SH-SY5Y (cell line): Measurements from ENCODE around the gene ETFA.

Source experiments
- GATA2 ChIP-seq: IDR thresholded peaks from 2 replicates; pipeline ENCODE4 v1.6.1; 2011; ENCODE audit warnings: mild to moderate bottlenecking, low read depth, low read length
- GATA3 ChIP-seq: IDR thresholded peaks from 2 replicates; pipeline ENCODE4 v1.6.1; 2011; ENCODE audit warnings: low read depth, mild to moderate bottlenecking, low read length, moderate library complexity

ETFA gene

DNA sequence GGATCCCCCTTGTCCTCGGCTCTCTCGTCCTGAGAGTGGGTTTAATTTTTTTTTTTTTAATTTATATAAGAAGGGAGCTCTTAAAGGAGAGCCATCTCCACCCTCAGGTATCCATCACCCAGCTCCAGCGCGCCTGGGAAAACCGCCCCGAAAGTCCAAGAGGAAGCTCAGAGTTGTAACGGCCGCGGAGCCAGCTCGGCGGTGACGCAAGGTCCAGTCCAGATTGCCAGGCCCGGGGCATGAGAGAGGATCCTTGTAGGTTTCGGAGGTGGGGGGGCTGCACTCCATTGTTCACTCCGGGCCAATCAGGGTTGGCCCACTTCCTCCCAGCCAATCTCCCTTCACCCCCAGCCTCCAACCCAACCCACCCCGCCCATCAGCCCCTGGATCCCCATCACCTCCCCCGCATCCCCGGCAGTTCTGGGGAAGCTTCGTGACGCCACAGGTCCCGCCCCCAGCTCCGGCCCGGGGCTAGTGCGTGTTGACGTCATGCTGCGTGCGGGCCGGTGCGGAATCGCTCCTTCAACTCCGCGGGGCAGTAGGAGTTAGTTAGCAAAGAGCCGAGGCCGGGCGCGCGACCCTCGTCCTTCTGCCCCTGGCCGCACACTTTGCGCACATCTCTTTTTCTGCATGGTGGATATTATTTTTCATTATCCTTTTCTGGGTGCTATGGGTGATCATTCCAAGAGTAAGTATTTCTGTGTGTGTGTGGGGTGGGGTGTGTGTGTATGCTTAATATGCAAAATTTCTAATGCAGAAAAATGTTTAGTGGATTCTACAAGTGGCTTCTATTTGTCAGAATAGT, 25.2 kb upstream of the ETFA start, which contains the start of gene ISL2:
Gene ISL2 (plus strand): TSS at position 520 of the 805 bp plus-strand sequence. CDS start 111 bp downstream, at position 631.
- TF ChIP-seq GATA3 = no peak
- TF ChIP-seq GATA2 = 0 out of 2 replicates have a peak, but pooled peaks have one; percentile 6

DNA sequence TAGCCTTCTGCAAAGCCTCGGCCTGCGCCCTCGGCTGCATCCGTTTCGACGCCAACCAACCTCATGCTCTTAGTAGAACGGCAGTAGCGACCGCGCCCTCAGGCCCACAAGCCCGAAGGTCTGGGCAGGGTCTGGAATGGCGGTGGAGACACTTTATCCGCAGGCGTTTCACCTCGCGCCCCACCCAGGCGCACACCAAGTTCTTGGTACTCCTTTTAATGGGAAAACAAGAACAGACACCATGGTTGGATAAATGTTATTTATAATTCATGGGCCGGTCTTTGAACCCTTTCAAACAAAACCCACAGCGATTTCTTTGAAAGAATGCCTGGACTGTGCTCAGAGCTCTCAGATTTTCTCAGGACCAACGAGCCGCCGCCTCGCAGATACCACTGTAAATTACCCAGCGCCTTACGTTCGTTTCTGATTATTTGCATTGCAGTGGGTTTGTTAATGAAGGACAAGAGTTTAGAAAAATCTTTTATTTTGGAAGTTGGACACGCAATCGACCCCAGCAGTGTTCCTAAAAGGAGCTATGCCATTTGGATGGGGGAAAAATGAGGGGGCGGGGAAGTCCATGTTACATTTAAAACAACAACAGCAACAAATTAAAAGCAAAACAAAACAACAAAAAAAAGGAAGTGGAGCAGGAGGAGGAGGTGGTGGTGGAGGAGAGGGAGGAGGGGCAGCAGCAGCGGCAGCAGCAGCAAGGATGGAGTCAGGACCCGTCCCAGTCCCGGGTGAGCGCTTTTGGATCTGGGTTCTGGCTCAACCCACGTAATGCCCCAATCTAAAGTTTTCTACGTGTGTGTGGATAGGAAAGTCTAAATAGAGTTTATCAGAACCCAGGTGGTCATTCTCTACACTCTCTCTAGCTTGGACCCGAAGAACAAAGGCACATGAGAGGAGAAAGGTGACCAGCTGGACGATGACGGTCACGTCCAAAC, 24.3 kb upstream of the ETFA start:
- TF ChIP-seq GATA3 = no peak
- TF ChIP-seq GATA2 = no peak

DNA sequence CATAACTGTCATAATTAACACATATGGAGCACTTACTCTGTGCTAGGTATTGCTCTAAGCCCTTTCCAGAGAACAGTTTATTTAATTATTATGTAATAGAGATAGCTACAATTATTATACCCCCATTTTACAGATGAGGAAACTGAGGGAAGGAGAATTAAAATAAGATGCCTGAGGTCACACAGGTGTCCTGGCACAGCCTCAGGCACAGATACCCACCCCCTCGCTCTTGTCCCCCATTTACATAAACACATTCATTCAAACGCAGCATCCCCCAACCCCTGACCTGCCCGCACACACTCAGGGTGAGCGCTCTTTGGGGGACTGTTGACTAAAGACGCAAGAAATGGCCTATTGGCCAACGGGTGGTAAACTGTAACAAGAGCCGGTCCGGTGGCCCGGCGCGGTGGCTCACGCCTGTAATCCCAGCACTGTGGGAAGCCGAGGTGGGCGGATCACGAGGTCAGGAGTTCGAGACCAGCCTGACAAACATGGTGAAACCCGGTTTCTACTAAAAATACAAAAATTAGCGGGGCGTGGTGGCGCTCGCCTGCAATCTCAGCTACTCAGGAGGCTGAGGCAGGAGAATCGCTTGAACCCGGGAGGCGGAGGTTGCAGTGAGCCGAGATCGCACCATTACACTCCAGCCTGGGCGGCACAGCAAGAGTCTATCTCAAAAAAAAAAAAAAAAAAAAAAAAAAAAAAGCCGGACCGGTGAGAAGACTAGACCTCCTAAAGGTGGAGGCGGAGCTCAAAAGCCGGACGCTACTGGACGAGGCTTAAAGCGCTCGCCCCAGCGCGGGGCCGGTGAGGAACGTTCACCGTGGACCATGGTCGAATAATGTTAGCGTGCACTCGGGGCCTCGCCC, 23.4 kb upstream of the ETFA start:
- TF ChIP-seq GATA3 = no peak
- TF ChIP-seq GATA2 = no peak

DNA sequence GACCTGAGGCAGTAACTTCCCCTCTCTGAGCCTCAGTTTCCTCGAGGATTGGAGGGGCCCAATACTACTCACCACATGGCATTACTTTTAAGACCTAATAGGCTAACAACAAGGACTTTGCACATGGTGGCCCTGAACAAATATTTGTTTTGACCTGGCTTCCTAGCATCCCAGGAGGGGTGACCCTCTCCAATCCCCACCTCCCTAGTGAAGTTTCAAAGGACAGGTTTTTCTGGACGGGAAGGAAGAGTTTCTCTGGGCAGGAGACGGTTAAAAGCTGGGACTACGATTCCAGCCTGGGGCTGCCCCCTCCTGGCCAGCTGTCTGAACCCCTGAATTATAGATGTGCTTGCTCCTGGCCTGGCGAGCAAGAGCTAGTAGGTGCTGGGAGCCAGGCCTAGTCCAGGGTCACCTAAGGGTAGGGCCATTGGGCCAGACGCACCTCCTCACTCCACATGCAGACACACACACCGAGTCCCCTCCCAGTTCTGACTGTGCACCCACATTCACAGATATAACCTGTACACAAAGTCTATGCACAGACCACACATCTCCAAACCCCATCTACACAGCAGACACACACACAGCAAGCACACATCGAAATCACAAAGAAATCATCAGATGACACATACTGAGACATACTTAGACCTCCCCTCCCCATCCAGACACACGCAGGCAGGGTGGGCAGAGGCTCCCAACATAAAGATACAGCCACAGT, 22.6 kb upstream of the ETFA start:
- TF ChIP-seq GATA3 = no peak
- TF ChIP-seq GATA2 = no peak

DNA sequence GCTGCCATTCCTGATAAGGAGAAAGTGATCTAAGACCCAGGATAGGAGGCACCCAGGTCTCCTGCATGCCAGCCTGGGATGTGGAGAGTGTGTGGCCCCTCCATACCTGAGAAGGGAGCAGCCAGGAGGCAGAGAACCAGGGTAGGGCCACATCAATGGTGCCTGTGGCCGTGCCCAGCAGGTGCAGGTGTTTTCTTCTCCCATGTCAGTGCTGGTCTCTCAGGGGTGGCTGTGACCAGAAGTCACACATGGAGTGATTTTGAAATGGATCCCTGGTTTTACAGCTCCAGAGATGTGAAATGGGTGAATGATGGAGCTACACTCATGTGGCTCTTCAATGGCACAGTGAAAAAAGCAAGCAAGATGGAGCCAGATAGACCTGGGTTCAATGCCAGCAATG, 22.0 kb upstream of the ETFA start:
- TF ChIP-seq GATA2 (no peak), GATA3 (no peak)

DNA sequence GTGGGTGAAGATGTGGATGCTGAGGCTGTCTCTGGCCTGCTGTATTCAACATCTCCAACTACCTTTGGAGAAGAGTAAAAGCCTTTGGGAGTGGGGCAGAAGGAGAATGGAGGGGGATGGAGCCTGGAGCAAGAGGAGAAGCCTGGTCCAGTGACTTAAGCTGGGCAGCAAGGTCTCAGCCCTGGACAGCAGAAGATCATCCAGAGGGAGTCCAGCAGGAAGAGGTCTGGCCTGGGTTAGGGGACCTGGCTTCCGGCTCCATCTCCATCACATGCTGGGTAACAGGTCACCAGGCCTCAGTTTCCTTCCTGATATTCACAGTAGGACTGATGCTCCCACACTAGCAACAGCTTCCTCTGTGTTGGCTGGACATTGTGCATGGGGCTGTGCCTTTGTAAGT, 21.5 kb upstream of the ETFA start:
- no peak for TF ChIP-seq GATA2

DNA sequence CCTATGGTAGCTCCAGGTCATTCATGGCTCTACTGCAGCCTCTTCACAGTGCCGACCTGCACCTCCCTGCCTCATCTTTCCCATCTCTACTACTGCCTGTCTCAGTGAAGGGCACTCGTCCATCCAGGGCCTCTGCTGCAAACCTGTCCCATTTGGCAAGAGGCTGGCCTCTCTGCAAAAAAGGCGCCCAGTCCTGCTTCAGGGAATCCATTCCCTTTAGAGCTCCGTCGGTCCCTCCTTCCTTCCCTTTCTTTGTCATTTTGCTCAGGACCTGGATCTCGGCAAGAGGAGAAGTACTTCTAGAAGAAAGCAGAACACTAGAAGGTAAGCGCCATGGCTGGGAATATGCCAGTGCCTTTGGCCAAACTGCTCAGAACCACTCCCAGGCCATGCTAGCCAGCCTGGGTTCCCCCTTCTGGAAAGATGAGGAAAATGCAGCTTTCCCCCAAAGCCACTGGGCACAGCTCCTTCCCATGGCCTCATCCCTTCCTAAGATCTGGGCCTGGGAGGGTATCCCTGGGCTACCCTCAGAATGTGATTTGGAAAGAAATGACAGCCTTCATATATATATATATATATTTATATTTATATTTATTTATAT, 18.9 kb upstream of the ETFA start:
- TF ChIP-seq GATA3 (no peak), GATA2 (no peak)

DNA sequence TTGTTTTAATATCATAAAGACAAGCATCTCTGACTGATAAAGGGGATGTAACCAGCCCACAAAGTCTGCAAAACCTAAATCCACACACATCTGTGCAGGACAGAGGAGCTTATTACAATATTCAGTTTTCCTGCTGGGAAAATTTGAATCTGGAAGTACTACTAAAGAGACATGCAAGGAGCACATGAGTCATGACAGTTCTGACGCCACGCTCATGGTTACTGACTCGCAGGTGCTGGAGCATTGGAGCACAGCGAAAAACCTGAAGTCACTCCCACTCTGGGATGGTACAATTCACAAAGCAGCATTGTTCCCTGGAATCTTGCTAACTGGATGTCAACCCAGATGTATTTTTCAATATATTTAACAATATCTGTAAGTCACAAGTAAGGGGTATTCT, 17.7 kb upstream of the ETFA start:
- TF ChIP-seq GATA2 = no peak
- TF ChIP-seq GATA3 = no peak

DNA sequence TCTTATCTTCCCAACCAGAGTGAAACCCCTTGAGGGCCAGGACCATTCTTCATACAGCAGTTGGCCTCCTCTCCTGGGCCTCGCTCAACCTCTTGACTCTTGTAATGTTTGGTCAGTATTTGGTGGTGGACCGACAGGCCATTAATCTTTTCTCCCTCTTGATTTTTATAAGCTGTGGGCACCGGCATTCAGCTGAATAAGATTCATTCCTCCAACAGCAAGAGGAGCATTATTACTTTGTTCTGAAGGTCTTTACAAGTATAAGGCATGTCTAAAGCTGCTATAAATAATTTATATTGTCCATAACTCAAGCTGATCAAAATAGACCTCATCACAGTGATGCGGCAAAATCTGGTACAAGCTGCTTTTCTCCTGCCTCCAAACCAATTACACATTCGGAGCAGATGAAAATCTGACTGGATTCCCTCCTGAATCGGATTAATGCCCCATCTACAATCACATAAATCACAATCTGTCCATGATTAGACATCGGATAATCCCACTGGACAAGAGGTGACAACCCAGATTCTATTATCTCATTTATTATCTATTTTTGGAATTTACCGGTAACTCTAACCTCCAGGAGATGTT, 16.9 kb upstream of the ETFA start:
- TF ChIP-seq GATA3 (no peak), GATA2 (no peak)

DNA sequence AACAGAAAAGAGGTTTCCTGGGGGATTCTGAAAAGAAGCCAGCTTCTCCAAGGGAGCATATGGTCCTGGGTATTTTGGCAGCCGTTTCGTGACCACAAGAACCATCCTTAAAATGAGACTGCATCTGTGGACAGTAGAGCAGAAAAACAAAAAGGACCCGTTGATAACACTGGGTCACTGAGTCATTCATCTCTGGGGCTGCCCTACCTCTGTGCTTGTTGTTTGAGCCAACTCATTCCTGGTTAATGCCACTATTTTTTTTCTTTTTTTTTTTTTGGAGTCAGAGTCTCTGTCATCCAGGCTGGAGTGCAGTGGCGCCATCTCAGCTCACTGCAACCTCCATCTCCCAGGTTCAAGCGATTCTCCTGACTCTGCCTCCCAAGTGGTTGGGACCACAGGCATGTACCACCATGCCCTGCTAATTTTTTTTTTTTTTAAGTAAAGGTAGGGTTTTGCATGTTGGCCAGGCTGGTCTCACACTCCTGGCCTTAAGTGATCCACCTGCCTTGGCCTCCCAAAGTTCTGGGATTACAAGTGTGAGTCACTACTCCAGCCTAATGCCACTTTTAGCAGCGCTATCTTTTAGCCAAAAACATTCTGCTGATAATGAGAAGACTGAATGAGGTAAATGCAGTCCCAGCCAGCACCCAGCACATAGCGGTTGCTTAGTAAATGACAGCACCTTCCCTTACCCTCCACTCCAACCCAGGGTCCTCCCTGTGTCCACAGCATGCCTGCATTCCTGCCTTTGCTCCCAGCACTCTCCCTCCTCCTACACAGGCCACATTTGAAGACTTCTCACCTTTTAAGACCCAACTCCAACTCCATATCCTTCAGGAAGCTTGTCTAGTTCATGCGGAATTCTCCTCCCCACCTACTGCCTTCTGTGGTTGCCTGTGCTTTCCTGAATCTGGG, 16.2 kb upstream of the ETFA start:
- no peak for TF ChIP-seq GATA3
- no peak for TF ChIP-seq GATA2

DNA sequence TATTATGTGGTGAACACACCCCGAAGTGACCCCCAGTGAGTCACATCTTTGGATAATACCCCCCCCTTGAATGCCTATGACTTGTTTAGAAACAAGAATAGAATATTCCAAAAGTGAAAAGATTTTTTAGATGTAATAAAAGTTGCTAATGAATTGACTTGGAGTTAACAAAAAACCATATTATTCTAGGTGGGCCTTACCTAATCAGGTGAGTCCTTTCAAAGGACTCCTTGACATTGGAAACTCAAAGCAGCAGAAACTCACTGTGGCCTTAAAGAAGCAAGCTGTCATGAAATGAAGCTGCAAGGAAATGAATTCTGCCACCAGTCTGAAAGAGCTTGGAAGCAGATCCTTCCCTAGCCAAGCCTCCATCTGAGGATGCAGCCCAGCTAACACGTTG, 14.4 kb upstream of the ETFA start:
- TF ChIP-seq GATA3 = no peak
- TF ChIP-seq GATA2 = no peak
